Measurements from ENCODE around the gene TARDBP.
"Not testable (repeated sequence)": the region's sequence is repeated elsewhere in the genome, so short reads cannot be mapped to it uniquely, and the experiment has no call there.

TARDBP gene

DNA sequence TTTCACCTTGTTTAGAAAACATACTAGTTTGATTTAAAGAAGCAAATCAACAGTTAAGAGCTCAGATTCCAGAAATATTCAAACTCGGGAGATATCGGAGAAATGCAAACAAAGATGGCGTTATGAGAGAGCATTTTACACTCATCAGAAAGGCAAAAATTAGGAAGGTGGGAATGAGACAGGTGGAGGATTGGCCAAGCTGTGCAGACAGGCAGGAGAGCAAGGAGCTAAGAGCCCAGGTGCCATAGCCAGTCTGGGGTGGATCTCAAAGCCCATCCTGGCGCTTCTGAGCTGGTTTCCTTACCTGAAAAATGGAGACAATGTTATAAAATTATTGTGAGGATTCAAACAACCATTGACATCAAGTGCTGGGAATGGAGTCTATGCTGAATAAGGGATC lies 19.6 kb upstream of the TARDBP start:
- DNase-seq (ENCODE audit: low read depth in 2 of 2), result no peak

DNA sequence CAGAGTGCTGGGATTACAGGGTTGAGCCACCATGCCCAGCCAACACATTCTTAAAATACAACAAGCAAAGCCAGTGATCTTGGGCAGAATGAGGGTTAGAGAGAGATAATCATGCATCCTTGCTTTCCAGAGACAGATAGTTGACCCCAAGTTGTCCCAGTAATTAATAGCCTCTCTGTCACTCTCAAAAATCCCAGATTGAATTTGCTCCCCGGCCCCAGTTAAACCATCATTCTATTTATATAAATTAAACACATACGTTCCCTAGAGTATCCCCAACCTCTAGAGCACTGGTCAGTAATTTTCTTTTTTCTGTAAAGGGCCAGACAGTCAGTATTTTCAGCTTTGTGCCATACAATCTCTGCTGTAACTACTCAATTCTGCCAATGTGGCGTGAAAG lies 16.4 kb upstream of the TARDBP start:
- DNase-seq (ENCODE audit: low read depth in 2 of 2), result no peak

DNA sequence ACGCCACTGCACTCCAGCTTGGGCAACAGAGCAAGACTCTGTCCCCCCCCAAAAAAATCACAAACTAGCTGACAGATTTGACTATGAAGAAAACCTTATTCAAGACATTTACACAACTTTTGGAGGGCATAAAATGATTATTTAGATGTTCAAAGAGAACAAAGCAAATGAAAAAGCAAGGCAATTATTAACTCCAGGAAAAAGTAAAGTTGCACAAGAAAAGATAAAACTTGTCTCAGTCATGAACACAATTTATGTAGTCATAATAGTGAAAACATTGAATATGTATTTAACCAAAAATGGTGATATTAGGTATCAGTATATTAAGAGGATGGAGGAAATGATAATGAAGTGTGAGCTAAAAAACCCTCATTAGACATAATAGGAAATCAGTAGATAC lies 11.9 kb upstream of the TARDBP start:
- DNase-seq (ENCODE audit: low read depth in 2 of 2), result no peak

DNA sequence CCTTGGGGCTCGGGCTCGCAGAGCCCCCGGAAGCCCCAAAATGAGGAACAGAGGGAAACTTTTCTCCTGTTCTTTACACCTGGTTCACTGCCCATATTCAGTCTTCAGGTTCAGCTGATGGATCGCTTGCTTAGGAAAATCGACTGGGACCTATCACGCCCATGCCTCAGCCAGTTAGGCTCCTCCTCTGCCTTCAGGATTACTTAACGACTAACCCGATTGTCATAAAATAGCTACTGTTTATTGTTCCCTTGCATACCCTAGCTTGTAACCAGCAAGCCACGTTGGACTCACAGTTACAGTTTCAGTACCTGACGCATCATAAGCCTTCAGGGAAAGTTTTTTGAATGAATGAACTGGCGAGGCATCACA lies 692 bp downstream of the TARDBP start:
- DNase-seq (ENCODE audit: low read depth in 2 of 2), result no peak

DNA sequence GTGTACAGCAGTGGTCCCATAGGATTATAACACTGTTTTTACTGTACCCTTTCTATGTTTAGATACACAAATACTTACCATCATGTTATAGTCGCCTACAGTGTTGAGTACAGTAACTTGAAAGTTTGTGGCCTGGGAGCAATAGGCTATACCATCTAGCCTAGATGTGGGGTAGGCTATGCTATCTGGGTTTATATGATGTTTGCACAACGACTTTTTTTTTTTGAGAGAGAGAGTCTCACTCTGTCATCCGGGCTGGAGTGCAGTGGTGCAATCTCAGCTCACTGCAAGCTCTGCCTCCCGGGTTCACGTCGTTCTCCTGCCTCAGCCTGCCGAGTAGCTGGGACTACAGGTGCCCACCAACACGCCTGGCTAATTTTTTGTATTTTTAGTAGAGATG lies 6.9 kb downstream of the TARDBP start:
- not testable (repeated sequence) for DNase-seq (ENCODE audit: low read depth in 2 of 2)

DNA sequence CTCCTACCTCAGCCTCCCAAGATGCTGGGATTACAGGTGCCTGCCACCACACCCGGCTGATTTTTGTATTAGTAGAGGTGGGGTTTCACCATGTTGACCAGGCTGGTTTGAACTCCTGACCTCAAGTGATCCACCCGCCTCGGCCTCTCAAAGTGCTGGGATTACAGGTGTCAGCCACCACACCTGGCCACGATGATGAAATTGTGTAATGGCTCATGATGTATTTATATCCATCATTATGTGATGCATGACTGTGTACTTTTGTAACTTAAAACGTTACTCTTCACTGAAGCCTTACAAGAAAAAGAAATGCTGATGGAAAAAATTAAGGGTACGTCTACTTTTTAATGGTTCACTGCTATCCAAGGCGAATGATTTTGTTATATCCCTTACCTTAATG lies 7.5 kb downstream of the TARDBP start:
- DNase-seq (ENCODE audit: low read depth in 2 of 2), result no peak

DNA sequence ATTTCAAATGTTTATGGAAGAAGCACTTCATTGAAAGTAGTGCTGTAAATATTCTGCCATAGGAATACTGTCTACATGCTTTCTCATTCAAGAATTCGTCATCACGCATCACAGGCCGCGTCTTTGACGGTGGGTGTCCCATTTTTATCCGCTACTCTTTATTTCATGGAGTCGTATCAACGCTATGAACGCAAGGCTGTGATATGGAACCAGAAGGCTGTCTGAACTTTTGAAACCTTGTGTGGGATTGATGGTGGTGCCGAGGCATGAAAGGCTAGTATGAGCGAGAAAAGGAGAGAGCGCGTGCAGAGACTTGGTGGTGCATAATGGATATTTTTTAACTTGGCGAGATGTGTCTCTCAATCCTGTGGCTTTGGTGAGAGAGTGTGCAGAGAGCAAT lies 10.7 kb downstream of the TARDBP start:
- no peak for DNase-seq (ENCODE audit: low read depth in 2 of 2)

DNA sequence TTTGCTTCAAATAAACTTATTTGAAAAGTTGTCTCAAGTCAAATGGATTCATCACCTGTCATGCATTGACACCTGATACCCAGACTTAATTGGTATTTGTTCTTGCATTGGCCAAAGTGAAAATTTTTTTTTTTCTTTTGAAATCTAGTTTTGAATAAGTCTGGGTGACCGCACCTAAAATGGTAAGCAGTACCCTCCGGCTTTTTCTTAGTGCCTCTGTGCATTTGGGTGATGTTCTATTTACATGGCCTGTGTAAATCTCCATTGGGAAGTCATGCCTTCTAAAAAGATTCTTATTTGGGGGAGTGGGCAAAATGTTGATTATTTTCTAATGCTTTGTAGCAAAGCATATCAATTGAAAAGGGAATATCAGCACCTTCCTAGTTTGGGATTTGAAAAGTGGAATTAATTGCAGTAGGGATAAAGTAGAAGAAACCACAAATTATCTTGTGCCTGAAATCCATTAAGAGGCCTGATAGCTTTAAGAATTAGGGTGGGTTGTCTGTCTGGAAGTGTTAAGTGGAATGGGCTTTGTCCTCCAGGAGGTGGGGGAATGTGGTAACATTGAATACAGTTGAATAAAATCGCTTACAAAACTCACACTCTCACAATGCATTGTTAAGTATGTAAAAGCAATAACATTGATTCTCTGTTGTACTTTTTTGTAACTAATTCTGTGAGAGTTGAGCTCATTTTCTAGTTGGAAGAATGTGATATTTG lies 11.9 kb downstream of the TARDBP start:
- DNase-seq (ENCODE audit: low read depth in 2 of 2), result no peak

DNA sequence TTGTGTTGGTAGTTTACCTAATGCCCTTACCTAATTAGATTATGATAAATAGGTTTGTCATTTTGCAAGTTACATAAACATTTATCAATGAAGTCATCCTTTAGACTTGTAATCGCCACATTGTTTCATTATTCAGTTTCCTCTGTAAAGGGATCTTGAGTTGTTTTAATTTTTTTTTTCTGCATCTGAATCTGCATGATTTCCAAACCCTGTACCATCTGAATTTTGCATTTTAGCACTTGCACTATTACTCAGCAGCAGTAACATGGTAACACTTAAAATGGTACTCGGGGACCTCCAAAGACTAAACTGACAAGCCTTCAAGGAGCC lies 12.4 kb downstream of the TARDBP start:
- DNase-seq (ENCODE audit: low read depth in 2 of 2), result no peak

DNA sequence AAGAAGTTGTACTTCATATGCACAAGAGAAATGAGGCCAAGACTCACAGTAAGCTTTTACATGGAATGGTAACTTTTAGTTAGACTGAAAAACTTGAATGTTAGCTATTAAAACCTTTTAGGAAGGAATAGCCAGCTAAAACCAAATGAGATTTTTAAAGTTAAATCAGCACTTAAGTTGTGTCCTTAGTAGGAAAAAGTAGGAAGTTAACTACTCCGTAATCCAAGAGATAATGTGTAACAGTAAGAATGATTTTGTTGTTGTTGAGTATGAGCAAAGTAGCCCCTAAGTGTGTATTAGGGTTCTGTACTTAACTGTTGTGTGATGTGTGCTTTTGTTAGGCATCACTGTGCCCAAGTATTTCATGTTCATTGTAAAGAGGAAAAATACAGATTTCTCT lies 13.2 kb downstream of the TARDBP start:
- DNase-seq (ENCODE audit: low read depth in 2 of 2), result no peak

DNA sequence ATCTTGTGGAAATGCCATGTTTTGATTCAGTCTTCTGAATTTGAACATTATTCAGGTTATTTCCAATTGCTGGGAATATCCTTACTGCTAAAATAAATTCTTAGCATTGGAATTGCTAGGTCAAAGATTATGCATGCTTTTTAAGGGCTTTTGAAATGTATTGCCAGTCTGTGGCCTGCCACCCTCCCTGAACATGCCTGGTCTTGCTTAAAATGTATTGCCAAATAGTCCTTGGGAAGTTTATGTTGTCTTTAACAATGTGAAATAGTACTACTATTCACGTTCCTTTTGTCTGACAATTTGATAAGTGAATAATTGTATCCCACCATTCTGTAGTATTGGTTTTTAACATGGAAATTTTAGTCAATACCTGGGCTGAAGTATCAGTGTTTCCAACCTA lies 13.6 kb downstream of the TARDBP start:
- no peak for DNase-seq (ENCODE audit: low read depth in 2 of 2)

DNA sequence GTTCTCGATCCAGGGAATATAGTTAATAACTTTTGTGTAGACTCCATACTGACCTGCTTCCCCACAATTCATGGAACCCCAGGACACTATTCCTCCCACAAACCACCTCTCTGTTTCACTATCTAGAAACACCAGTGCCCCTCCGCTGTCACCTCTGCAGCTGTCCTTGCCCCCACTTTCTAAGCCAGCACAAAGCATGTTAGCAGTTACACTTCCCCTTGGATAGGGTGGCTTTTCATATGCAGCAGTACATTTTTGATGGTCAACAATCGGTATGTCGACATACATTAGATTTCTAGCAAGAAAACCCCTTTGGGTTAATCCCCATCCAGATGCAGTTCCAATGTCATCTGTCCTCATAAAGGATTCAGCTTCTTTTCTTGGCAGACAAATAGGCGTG lies 14.4 kb downstream of the TARDBP start:
- no peak for DNase-seq (ENCODE audit: low read depth in 2 of 2)

DNA sequence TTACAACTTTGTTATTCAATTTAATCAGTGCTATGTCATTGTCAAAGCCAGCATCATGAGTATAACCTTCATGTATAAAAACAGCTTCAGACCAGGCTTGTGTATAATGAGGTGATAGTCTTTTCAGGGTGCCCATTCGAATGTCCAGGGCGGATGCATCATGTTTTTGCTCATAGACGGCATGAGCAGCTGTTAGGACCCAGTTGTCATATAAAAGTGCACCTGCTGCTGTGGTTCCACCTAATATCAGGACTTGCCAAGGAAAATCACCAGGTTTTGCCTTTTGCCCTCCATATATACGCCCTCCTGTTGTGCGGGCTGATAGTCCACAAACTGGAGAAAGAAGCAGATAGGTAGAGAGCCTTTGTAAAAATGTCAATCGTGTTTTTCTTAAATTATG lies 14.9 kb downstream of the TARDBP start:
- DNase-seq (ENCODE audit: low read depth in 2 of 2), result no peak

DNA sequence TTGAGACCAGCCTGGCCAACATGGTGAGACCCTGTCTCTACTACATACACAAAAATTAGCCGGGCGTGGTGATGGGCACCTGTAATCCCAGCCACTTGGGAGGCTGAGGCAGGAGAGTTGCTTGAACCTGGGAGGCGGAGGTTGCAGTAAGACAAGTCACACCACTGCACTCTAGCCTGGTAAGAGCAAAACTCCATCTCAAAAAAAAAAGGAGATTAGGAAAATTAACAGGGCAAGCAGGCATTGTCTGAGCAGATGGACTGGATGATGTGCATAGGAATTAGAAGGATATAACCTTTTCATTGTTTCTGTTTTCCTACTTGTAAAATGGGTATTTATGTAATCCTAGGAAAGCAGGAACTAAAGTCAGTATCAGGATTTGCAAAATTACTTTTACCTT lies 15.6 kb downstream of the TARDBP start:
- no peak for DNase-seq (ENCODE audit: low read depth in 2 of 2)

DNA sequence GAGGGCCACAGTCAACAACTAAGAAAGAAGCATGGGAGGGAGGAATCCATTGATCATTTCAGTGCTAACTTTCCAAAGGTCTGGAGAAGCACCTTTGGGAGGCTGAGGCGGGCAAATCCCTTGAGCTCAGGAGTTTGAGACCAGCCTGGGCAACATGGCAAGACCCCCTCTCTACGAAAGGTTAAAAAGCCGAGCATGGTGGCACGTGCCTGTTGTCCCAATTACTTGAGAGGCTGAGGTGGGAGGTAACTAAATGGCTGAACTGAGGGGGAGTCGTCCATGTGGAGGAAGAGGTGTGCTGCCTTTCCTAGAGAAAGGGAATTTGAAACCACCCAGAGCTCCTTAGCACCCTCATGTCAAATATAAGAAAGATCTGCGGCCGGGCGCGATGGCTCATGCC lies 18.4 kb downstream of the TARDBP start:
- DNase-seq (ENCODE audit: low read depth in 2 of 2), result no peak

DNA sequence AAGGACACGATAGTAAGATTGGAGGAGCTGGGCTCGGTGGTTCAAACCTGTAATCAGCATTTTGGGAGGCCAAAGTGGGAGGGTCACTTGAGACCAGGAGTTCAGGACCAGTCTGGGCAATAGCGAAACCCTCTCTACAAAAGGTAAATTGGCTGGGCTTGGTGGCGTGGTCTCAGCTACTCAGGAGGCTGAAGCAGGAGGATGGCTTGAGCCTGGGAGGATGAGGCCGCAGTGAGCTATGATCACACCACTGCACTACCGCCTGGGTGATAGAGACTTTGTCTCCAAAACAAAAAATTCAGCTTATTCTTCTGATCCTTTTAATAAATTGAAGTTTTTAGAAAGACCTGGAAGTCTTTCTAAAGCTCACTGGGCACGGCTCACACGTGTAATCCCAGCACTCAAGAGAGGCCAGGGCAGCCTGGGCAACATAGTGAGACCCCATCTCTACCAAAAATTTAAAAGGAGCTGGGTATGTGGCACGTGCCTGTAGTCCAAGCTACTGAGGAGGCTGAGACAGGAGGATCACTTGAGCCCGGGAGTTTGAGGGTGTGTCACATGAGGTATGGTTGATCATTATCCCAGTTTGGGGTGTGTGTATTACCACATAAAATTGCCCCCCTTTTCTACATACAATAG lies 19.3 kb downstream of the TARDBP start:
- DNase-seq (ENCODE audit: low read depth in 2 of 2), result no peak

DNA sequence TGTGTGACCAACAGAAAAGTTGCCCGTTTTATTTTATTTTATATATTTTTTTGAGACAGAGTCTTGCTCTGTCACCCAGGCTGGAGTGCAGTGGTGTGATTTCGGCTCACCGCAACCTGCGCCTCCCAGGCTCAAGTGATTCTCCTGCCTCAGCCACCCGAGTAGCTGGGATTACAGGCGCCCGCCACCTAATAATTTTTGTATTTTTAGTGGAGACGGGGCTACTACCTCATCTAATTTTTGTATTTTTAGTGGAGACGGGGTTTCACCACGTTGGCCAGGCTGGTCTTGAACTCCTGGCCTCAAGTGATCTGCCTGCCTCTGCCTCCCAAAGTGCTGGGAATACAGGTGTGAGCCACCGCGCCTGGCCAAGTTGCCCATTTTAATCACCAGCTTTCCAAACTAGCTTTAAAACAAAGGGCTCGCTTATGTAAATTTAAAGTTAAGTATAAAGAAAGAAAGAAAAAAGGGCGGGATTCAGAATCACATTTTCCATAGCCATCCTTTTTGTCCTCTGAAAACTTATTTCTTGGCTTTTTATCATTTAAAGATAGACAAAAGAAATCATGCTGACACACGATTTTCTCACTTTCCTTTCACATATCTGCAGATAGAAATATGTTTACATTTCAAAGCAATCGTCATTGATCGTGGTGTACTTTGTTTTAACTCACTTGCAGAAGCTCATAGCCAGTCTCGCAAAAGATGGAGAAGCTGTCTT lies 24.7 kb downstream of the TARDBP start:
- DNase-seq (ENCODE audit: low read depth in 2 of 2), result not testable (repeated sequence)

DNA sequence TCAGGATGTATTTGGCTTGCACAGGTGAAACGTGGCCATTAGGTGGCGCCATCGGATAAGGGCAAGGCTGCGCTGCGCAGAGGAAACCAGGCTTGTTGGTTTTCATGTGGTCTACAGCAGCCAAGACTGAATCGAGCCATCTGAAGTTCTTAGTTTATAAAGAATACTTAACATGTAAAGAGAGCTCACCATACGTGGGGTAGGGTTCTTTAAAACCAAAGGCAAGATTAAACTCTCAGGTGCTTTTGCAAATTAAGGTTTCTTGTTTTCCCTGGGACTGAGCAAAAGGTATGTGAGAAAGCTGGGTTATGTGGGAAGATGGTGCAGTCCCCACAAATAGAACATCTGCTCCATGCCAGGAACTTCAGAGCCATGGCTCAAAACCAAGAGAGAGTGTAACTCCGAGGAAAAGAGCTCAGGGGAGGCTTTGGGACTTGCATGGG lies 25.3 kb downstream of the TARDBP start:
- peak; percentile 87 to 92 for DNase-seq (ENCODE audit: low read depth in 2 of 2)

DNA sequence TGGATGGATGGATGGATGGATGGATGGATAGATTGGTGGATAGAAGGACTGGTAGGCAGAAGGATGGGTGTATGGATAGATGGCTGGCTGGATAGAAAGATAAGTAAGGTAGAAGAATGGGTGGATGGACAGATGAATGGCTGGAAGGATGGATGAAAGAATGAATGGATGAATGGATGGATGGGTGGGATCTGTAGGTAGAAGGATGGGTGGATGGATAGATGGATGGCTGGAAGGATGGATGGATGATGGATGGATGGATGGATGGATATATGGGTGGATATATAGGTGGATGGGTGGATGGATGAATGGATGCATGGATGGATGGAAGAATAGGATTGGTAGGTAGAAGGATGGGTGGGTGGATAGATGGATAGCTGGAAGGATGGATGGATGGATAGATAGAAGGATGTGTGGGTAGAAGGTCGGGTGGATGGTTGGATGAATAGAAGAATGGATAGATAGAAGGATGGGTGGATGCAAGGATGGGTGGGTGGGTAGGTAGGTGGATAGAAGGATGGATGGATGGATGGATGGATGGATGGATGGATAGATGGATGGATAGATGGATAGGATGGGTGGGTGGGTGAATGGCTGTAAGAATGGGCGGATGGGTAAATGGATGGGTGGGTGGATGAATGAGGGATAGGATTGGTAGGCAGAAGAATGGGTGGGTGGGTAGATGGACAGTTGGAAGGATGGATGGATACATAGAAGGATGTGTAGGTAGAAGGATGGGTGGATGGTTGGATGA lies 27.1 kb downstream of the TARDBP start:
- DNase-seq (ENCODE audit: low read depth in 2 of 2), result no peak

DNA sequence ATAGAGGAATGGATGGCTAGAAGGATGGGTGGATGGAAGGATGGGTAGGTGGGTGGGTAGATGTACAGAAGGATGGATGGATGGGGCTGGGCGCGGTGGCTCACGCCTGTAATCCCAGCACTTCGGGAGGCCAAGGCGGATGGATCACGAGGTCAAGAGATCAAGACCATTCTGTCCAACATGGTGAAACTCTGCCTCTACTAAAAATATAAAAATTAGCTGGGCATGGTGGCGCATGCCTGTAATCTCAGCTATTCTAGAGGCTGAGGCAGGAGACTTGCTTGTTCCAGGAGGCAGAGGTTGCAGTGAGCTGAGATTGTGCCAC lies 27.6 kb downstream of the TARDBP start:
- DNase-seq (ENCODE audit: low read depth in 2 of 2), result not testable (repeated sequence)

DNA sequence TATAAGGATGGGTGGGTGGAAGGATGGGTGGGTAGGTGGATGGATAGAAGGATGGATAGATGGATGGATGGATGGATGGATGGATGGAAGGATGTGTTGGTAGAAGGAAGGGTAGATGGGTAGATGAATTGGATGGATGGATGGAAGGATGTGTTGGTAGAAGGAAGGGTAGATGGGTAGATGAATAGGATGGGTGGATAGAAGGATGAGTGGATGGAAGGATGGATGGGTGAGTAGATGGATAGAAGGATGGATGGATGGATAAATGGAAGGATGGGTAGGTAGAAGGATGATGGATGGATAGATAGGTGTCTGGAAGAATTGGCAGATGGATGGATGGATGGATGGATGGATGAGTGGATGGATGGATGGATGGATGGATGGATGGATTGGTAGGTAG lies 28.6 kb downstream of the TARDBP start:
- no peak for DNase-seq (ENCODE audit: low read depth in 2 of 2)

DNA sequence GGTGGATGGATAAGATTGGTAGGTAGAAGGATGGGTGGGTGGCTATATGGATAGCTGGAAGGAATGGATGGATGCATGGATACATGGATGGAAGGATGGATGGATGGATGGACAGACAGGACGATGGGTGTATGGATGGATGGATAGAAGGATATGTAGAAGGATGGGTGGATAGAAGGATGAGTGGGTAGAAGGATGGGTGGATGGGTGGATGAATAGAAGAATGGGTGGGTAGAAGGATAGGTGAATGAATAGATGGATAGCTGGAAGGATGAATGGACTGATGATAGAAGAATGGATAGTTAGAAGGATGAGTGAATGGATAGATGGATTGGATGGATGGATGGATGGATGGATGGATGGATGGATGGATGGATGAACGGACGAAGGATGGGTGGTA lies 29.6 kb downstream of the TARDBP start:
- DNase-seq (ENCODE audit: low read depth in 2 of 2), result no peak
